Measurements from ENCODE around the gene RIOK2. TPM values are rescaled to one million over a fixed set of nuclear protein-coding genes. Genes with fewer than 3 reads are reported as not detected.

Gene RIOK2
- total and polyA plus RNA-seq, 10 of the 15 experiments (the other 5 are each of a cell fraction or from before 2014, with no cell fraction given): 23.0 to 69.1 (median 33.3) TPM

GRCh38 chr5:97162045-97162444, 21.0 kb downstream of the RIOK2 start (continued):
- TF ChIP-seq CTCF (IDR thresholded peaks at IDR 0.05 in 2 of 3, conservative IDR thresholded peaks at IDR 0.05 in 1 of 3; ENCODE audit: control insufficient read depth in 2 of 3, extremely low read depth in 1 of 3, insufficient read depth in 1 of 3, low read depth in 3 of 3, low read length in 3 of 3): peak; percentile 77 to 84 (median 82)
- TF ChIP-seq FOXK2 (IDR thresholded peaks at IDR 0.05): no peak
- TF ChIP-seq IKZF1 (conservative IDR thresholded peaks at IDR 0.05): 0 out of 2 replicates have a peak, but pooled peaks have one; percentile 17
- TF ChIP-seq SKIL (IDR thresholded peaks at IDR 0.05; ENCODE audit: low read depth, poor library complexity, severe bottlenecking): peak; percentile 37
- no peak for TF ChIP-seq NFYB (IDR thresholded peaks at IDR 0.05; ENCODE audit: insufficient read depth, low read depth, low read length)
- no peak for TF ChIP-seq USF1 (IDR thresholded peaks at IDR 0.05; ENCODE audit: borderline replicate concordance, extremely low read length, insufficient read depth, low read depth, low read length)
- TF ChIP-seq CEBPB (IDR thresholded peaks at IDR 0.05; ENCODE audit: borderline replicate concordance in 1 of 2, low read depth in 2 of 2, low read length in 2 of 2): no peak
- no peak for TF ChIP-seq SUZ12 (IDR thresholded peaks at IDR 0.05; ENCODE audit: unreplicated experiment)
- no peak for TF ChIP-seq TARDBP (IDR thresholded peaks at IDR 0.05; ENCODE audit: borderline replicate concordance)
- TF ChIP-seq CBX3 (IDR thresholded peaks at IDR 0.05; ENCODE audit: borderline replicate concordance, low read depth): no peak
- no peak for TF ChIP-seq BCL3 (IDR thresholded peaks at IDR 0.05; ENCODE audit: borderline replicate concordance, insufficient read depth, low read depth, low read length, poor library complexity, severe bottlenecking)
- TF ChIP-seq RELA (IDR thresholded peaks at IDR 0.05; ENCODE audit: borderline replicate concordance, partially characterized antibody): no peak
- TF ChIP-seq ATF2 (IDR thresholded peaks at IDR 0.05; ENCODE audit: low read length): 0 out of 2 replicates have a peak, but pooled peaks have one; percentile 23
- no peak for TF ChIP-seq CHD2 (IDR thresholded peaks at IDR 0.05; ENCODE audit: borderline replicate concordance, low read depth, low read length)
- no peak for TF ChIP-seq ZNF687 (IDR thresholded peaks at IDR 0.05)
- no peak for TF ChIP-seq PAX5 (IDR thresholded peaks at IDR 0.05; ENCODE audit: borderline replicate concordance, low read depth, low read length)
- no peak for TF ChIP-seq BRCA1 (IDR thresholded peaks at IDR 0.05; ENCODE audit: low read depth, low read length)
- TF ChIP-seq RAD51 (IDR thresholded peaks at IDR 0.05): no peak

Measured in GM12878 (cell line).